Psoas muscle (tissue), 8 donors: ENCODE measurements around the gene GID4. TPM values are rescaled to one million over a fixed set of nuclear protein-coding genes. Genes with fewer than 3 reads are reported as not detected.
A peak's percentile ranks its signal among the peaks of the same experiment; 100 is the strongest.

ENCODE experiments used
- ATAC-seq, 4 donors: fragments of 200-7000 bp; cut with Tn5 transposase; one replicate each; pipeline ENCODE4 v1.9.1; 2020; ENCODE audit warnings: moderate library complexity in 3 of 4, mild to moderate bottlenecking in 2 of 4
- DNase-seq, 2 donors: peaks; one replicate each; pipeline ENCODE4 v3.0.0-alpha.2; 2020
- H3K27ac ChIP-seq: fragments of 200-600 bp; one replicate; pipeline ENCODE4 v1.8.0; 2022
- H3K27me3 ChIP-seq, 3 donors: fragments of 200-600 bp in 1 of 3; one replicate each; pipeline versions ENCODE4 v1.6.1 to v1.8.0; 2013 to 2022; ENCODE audit warnings: low read length in 2 of 3, mild to moderate bottlenecking in 2 of 3, moderate library complexity in 1 of 3; ENCODE audit not compliant: insufficient read depth in 3 of 3
- H3K36me3 ChIP-seq, 2 donors: fragments of 200-600 bp in 1 of 2; one replicate each; pipeline versions ENCODE4 v1.6.1 to v1.8.0; 2013 to 2022; ENCODE audit warnings: low read depth in 1 of 2, mild to moderate bottlenecking in 1 of 2, moderate library complexity in 1 of 2; ENCODE audit not compliant: insufficient read depth in 1 of 2
- H3K4me1 ChIP-seq: fragments of 200-600 bp; one replicate; pipeline ENCODE4 v1.8.0; 2022
- H3K4me3 ChIP-seq: fragments of 200-600 bp; one replicate; pipeline ENCODE4 v1.8.0; 2022; ENCODE audit warnings: mild to moderate bottlenecking
- H3K9me3 ChIP-seq: fragments of 200-600 bp; one replicate; pipeline ENCODE4 v1.8.0; 2022
- WGBS, 3 donors: extraction: QIAGEN DNeasy Blood & Tissue Kit; methylation state at CpG; one replicate each; pipeline versions ENCODE4 v1.1.6 to v1.1.7; 2013; 5-methylcytosine and 5-hydroxymethylcytosine counted together
- intact Hi-C, 2 donors: fragments of 100-400 bp; cut with DNase I; formaldehyde crosslinking; loops; one replicate each; pipeline versions ENCODE4 v1.11.0 to v1.14.2; 2022
- polyA plus RNA-seq, 3 donors: library from polyadenylated mRNA; stranded (reverse); fragments of 200-250 nt; gene quantifications; one replicate each; pipeline ENCODE4 v1.2.3, GENCODE V29; 2013
- total RNA-seq, 4 donors: library from RNA; stranded (reverse); fragmentation: NEBNext Ultra II Directional in 2 of 4; extraction: Animal tissue kit (Norgen Biotek cat#: 25700) in 2 of 4; gene quantifications; one replicate each; pipeline versions ENCODE4 v1.2.1 to v1.2.4, GENCODE V29; 2021 to 2023
- TF ChIP-seq, protein P1 (sequence below): fragments of 200-600 bp; IDR thresholded peaks from one replicate; pipeline ENCODE4 v1.8.0; 2022; ENCODE audit warnings: antibody characterized with exemption
- donor health status: healthy with polysubstance abuse.
- donor health status: DM: no; HTN: no; CAD: no; lungs with moderate emphysema.
- donor health status: Bipolar disorder and iron deficiency.
- donor health status: healthy.
- donor health status: DM: yes; HTN: yes; CAD: no.
- donor health status: DM: no; HTN: no; CAD: no.
- donor health status: DM: no; HTN: no; CAD: no.
- donor health status: DM: yes; HTN: yes; CAD: no.

GID4 gene
- total and polyA plus RNA-seq, 7 donors = 10.8 to 55.2 (median 38.0) TPM

- Histone ChIP-seq H3K36me3 (peaks cover 0 to 31% of the 10 kb centered on the region in 2 donors), H3K9me3 (no peaks in the 10 kb centered on the region), H3K4me1 (peaks cover 17% of the 10 kb centered on the region), H3K27ac (no peak overlapping the region), H3K27me3 (no peaks in the 10 kb centered on the region), H3K4me3 (no peak overlapping the region)
- WGBS, 3 donors = 76 to 83% (median 82%) methylated on average over 26 to 31 of the region's 31 CpGs
- TF ChIP-seq, protein P1, sequence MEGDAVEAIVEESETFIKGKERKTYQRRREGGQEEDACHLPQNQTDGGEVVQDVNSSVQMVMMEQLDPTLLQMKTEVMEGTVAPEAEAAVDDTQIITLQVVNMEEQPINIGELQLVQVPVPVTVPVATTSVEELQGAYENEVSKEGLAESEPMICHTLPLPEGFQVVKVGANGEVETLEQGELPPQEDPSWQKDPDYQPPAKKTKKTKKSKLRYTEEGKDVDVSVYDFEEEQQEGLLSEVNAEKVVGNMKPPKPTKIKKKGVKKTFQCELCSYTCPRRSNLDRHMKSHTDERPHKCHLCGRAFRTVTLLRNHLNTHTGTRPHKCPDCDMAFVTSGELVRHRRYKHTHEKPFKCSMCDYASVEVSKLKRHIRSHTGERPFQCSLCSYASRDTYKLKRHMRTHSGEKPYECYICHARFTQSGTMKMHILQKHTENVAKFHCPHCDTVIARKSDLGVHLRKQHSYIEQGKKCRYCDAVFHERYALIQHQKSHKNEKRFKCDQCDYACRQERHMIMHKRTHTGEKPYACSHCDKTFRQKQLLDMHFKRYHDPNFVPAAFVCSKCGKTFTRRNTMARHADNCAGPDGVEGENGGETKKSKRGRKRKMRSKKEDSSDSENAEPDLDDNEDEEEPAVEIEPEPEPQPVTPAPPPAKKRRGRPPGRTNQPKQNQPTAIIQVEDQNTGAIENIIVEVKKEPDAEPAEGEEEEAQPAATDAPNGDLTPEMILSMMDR = no peak
- no peak for ATAC-seq
- peak in 1 of 2 donors; percentile 32 for DNase-seq
- intact Hi-C loops = no loop called here
These were observed 32.5 kb upstream of the GID4 start for GRCh38 chr17:18006495-18007239.

DNA sequence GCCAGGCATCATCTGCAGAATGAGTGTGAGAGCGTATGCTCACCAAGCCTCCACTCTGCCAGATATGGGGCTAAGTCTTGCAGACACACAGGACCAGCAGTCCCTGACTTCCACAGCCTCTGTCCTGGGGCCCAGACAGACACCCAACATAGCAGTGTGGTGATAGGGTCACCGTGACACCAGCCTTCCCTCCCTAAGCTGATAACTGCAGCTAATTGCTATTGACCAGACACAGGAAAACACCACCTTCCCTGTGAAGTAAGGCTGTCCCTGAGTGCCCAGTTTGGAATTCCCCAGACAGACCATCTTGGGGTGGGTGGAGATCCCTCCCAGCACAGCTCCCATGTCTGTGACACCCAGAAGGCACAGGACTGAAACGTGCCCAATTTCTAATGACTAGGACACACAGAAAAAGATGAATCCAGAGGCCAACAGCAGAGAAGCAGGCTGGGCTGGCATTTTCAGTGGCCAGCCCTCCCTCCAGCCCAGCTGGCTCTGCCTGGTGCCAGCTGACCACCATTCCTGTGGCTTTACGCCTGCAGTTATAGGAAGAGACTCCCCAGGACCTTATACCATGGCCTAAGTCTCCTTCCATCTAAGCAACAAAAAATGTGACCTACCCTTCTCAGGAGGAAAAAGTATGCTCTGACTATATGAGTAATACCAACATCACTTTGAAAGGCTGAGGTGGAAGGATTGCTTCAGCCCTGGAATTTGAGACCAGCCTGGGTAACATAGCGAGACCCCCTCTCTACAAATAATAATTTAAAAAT, 30.5 kb upstream of the GID4 start:
- no peaks in the 10 kb centered on the region for H3K9me3 ChIP-seq
- TF ChIP-seq, protein P1 = no peak
- 74 to 90% (median 87%) methylated on average over 5 of the region's 5 CpGs for WGBS, 3 donors
- intact Hi-C loops = no loop called here
- peaks cover 0 to 39% of the 10 kb centered on the region in 2 donors for H3K36me3 ChIP-seq
- H3K4me1 ChIP-seq = peaks cover 17% of the 10 kb centered on the region
- H3K27ac ChIP-seq = no peak overlapping the region
- ATAC-seq (no peak), DNase-seq (no peak)
- no peak overlapping the region for H3K4me3 ChIP-seq
- no peaks in the 10 kb centered on the region for H3K27me3 ChIP-seq

DNA sequence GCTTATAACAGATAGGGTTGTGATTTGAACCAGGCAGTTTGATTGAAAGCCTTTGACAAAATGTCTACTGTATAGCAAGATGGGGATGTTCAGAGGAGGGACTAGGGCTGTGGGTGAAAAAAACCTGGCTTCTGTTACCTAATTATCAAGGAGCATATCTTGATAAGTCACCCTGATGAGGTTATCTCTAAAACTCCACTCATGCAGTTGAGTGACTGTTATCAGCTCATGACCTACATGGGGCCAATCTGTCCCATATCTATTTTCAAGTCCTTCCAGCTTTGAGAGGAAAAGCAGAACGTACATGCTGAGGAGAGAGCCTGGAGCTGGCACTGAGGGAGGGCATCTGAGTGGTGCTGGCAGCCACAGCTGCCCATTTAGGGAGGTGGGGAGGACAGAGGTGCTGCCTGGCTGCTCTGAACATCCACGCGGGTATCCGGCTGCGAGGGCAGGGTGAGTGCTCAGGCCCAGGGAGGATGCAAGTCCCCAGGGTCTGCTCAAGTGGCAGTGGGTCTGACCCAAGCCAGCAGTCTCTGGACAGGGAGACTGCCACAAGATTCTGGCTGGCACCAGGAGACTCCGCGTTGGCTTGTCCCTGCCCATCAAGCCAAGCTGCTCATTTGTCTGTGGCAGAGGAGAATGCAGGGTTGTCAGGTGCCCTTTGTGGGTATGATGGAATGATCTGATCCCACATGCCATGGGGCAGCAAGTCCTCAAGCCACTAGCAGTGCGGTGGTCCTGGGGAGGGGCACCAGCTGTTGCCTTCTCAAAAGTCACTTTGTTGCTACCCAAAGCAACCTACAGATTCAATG, 29.4 kb upstream of the GID4 start:
- H3K4me1 ChIP-seq = peaks cover 10% of the 10 kb centered on the region
- peaks cover 0 to 47% of the 10 kb centered on the region in 2 donors for H3K36me3 ChIP-seq
- ATAC-seq (no peak), DNase-seq (no peak)
- H3K27ac ChIP-seq = no peak overlapping the region
- WGBS, 3 donors = 56 to 82% (median 68%) methylated on average over 8 of the region's 8 CpGs
- H3K9me3 ChIP-seq = no peaks in the 10 kb centered on the region
- H3K27me3 ChIP-seq = no peaks in the 10 kb centered on the region
- intact Hi-C loops = no loop called here
- TF ChIP-seq, protein P1 = no peak
- H3K4me3 ChIP-seq = no peak overlapping the region

DNA sequence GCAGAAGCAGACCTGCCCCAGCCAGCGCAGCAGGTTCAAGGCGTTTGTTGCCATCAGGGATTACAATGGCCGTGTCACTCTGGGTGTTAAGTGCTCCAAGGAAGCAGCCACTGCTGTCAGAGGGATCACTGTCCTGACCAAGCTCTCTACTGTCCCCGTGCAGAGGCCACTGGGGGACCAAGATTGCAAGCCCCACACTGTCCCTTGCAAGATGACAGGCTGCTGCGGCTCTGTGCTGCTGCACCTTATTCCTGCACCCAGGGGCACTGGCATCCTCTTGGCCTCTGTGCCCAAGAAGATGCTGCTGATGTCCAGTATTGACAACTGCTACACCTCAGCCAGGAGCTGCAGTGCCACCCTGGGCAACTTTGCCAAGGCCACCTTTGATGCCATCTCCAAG, 27.9 kb upstream of the GID4 start:
- Histone ChIP-seq H3K9me3 (no peaks in the 10 kb centered on the region), H3K4me3 (no peak overlapping the region), H3K36me3 (peaks cover 0 to 57% of the 10 kb centered on the region in 2 donors), H3K27ac (no peak overlapping the region), H3K27me3 (no peaks in the 10 kb centered on the region), H3K4me1 (no peaks in the 10 kb centered on the region)
- 94 to 95% (median 95%) methylated on average over 5 of the region's 5 CpGs for WGBS, 3 donors
- ATAC-seq = no peak
- intact Hi-C loops = no loop called here
- TF ChIP-seq, protein P1 = no peak
- DNase-seq = no peak
